Fibroblast of peridontal ligament (primary cell): Measurements from ENCODE around the gene DDC.
A peak's percentile ranks its signal among the peaks of the same experiment; 100 is the strongest.
"Not testable (repeated sequence)": the region's sequence is repeated elsewhere in the genome, so short reads cannot be mapped to it uniquely, and the experiment has no call there.

ENCODE experiments used
- DNase-seq: peaks from one replicate; pipeline ENCODE4 v3.0.0-alpha.2; 2010; ENCODE audit errors: extremely low read depth

DDC gene

GRCh38 chr7:50486512-50486911 lies 78.7 kb downstream of the DDC start:
- DNase-seq, result no peak

- DNase-seq, result no peak
Measured at GRCh38 chr7:50481867-50482266, 83.3 kb downstream of the DDC start.

GRCh38 chr7:50480797-50481196 lies 84.4 kb downstream of the DDC start:
- no peak for DNase-seq

- no peak for DNase-seq
Measured at GRCh38 chr7:50479743-50480517, 85.3 kb downstream of the DDC start.

- DNase-seq, result no peak
Measured at GRCh38 chr7:50477640-50478039, 87.6 kb downstream of the DDC start.

GRCh38 chr7:50476953-50477625 lies 88.1 kb downstream of the DDC start:
- no peak for DNase-seq

- DNase-seq, result no peak
Measured at GRCh38 chr7:50475340-50475739, 89.9 kb downstream of the DDC start.

- DNase-seq, result no peak
Measured at GRCh38 chr7:50474382-50475160, 90.6 kb downstream of the DDC start.

GRCh38 chr7:50473531-50473930 lies 91.7 kb downstream of the DDC start:
- DNase-seq, result no peak

- DNase-seq, result no peak
Measured at GRCh38 chr7:50472427-50472826, 92.8 kb downstream of the DDC start.

GRCh38 chr7:50471970-50472369 lies 93.2 kb downstream of the DDC start:
- DNase-seq, result no peak

- DNase-seq, result no peak
Measured at GRCh38 chr7:50470250-50471163, 94.7 kb downstream of the DDC start.

- no peak for DNase-seq
Measured at GRCh38 chr7:50469181-50469580, 96.0 kb downstream of the DDC start.

GRCh38 chr7:50467817-50468610 lies 97.2 kb downstream of the DDC start:
- peak; percentile 64 for DNase-seq

- no peak for DNase-seq
Measured at GRCh38 chr7:50466815-50467585, 98.2 kb downstream of the DDC start.

- no peak for DNase-seq
Measured at GRCh38 chr7:50463035-50463434, 102.2 kb downstream of the DDC start.

- DNase-seq, result no peak
Measured at GRCh38 chr7:50462361-50462760, 102.8 kb downstream of the DDC start.

GRCh38 chr7:50461695-50462094 lies 103.5 kb downstream of the DDC start:
- no peak for DNase-seq

GRCh38 chr7:50459183-50459582 lies 106.0 kb downstream of the DDC start:
- not testable (repeated sequence) for DNase-seq

GRCh38 chr7:50458651-50459050 lies 106.6 kb downstream of the DDC start:
- DNase-seq, result not testable (repeated sequence)
